ENCODE results near the gene HYLS1.

HYLS1 gene

DNA sequence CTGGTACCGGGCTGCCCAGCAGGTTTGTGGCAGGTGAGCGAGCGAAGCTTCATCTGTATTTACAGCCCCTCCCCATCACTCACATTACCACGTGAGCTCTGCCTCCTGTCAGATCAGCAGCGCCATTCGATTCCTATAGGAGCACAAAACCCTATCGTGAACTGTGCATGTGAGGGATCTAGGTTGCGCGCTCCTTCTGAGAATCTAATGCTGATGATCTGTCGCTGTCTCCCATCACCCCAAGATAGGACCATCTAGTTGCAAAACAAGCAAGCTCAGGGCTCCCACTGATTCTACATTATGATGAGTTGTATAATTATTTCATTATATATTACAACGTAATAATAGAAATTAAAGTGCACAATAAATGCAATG lies 42.6 kb downstream of the HYLS1 start:
- no peak overlapping the region for H3K4me3 ChIP-seq (ENCODE audit: low read depth, low read length)
- no peak for DNase-seq (ENCODE audit: low read depth)

DNA sequence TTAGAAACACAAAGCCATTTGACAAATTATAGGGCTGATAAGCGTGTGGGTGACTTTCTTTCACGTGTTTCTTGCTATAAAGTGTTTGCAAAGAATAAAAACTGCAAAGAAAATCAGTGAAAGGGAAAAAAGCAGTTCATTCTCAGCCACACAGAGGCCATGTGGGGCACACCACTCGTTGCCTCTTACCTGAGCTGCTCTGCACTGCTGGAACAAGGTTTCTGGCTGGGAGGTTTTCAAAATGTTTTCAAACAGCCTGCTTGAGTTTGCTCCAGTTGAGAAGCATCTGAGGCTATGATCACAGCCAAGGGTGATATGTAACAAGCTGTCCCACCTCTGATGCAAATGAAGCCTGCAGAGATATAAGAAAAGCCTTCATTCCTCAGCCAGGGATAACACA lies 43.6 kb downstream of the HYLS1 start:
- H3K4me3 ChIP-seq (ENCODE audit: low read depth, low read length): no peak overlapping the region
- DNase-seq (ENCODE audit: low read depth): no peak

DNA sequence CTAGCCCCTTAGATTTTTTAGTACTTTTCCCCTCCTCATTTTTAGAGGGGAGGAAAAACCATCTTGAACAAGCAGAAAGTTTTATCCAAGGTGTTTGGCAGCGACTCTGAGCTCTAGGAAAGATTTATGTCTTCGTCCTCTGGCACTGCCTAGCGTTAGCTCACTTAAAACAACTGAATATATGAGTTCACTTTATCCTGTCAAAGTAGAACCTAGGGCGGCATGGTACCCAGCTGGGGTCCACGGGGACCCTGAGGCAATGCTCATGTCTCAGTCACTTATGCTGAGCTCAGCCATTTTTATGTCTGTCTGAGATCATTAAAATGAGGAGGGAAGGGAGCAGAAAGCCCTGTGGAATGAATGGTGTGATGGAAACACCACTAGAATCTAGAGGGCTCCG lies 44.2 kb downstream of the HYLS1 start:
- H3K4me3 ChIP-seq (ENCODE audit: low read depth, low read length): no peak overlapping the region
- no peak for DNase-seq (ENCODE audit: low read depth)

DNA sequence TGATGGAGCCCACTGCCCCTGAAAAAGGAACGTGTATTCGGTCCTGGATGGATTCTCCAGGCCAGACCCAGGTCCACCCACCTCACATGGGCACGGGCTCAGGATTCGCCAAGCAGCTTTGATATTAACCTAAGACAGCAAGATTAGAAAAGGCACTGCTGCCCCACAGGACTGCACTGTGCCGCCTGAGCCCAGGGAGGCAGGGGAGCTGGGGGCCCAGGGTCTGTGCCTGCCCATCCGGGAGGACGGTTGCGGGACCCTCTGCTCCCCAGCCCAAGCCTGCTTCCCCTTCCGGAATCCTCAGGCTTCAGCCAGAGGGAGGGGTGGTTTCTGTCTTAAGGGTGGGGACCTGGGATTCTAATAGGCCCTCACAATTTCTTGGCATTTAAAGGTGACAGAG lies 44.8 kb downstream of the HYLS1 start:
- DNase-seq (ENCODE audit: low read depth): no peak
- no peak overlapping the region for H3K4me3 ChIP-seq (ENCODE audit: low read depth, low read length)

DNA sequence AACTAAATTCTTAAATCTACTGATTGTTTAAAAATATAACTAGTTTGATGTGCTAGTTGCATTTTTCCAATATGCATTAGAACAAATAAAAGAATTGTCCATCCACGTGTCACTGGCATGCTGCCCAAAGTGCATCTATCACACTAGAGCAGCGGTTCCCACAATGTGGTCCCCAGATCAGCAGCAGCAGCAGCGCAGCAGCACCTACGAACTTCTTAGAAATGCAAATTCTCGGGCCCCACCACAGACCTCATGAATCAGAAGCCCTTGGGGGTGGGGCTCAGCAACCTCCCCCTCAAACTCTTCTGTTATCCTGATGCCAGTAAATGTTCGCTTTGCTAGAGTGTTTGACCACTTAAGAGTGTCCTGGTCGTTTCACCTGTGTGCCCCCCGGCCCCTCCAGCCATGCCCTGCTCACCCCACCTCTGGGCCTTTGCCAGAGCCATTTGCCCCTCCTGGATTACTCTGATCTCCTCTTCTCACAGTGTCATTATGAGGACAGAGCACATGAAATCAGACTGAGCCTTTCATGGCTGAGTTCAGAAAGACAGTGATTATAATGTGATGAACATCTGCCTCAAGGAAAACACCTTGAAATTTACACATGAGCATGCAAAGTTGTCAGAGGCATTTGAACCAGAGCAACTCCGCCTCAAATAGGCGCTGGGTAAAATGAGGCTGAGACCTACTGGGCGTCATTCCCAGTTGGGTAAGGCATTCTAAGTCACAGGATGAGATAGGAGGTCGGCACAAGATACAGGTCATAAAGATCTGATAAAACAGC lies 45.8 kb downstream of the HYLS1 start:
- no peak overlapping the region for H3K4me3 ChIP-seq (ENCODE audit: low read depth, low read length)
- DNase-seq (ENCODE audit: low read depth): no peak

DNA sequence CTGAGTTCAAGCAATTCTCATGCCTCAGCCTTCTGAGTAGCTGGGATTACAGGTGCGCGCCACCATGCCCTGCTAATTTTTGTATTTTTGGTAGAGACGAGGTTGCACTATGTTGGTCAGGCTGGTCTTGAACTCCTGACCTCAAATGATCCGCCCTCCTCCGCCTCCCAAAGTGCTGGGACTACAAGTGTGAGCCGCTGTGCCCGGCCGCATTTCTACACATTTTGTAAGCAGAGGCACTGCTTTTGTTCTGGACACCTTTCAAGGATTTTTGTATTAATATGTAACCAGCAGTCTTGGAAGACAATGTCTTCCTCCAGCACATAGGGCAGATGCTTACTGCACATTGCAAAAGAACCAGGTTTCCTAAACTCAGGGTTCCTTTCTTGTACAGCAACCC lies 47.0 kb downstream of the HYLS1 start:
- H3K4me3 ChIP-seq (ENCODE audit: low read depth, low read length): no peak overlapping the region
- no peak for DNase-seq (ENCODE audit: low read depth)

DNA sequence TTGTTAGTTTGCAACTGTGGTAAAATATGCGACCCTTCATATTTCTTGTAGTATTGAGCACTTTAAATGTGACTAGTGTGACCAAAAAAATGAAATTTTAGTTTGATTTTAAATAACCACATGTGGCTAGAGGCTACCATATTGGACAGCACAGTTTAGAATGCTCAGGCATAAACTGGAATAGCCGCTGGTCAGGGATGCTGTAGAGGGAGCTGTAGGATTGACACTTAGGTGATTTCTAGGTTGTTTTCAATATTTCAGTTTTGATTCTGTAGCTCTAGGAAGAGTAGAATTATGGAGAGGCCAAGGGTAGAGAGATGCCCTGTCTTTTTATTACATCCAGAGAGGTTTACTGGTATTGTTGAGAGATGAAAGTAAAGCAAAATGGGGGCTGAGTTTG lies 47.6 kb downstream of the HYLS1 start:
- no peak for DNase-seq (ENCODE audit: low read depth)
- H3K4me3 ChIP-seq (ENCODE audit: low read depth, low read length): no peak overlapping the region

DNA sequence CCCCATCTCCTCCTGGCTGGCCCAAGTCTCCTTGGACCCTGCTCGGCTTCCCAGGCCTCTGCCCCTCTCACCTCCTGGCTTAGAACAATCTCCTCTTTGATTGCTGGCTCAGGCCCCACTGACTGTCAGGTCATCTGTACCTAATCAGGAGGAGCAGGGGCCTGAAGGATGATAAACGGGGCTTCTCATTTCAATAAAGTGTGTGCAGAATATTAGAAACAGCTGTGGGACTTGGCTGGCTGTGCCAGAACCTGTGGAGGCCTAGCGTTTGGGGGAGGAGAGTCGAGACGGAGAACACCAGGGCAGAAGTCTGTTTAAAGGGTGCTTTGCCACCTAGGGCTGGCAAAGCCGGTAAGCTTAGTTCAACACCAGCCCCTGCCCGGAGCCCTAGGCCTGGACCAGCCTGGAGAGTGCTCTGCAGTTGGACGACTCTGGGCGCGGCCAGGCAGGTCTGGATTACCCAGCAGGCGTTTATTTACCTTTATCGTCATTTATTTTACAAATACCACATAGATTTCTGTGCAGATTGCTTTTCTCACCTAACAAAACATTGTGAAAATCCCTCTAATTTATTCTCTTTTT lies 48.2 kb downstream of the HYLS1 start:
- no peak for DNase-seq (ENCODE audit: low read depth)
- H3K4me3 ChIP-seq (ENCODE audit: low read depth, low read length): no peak overlapping the region

DNA sequence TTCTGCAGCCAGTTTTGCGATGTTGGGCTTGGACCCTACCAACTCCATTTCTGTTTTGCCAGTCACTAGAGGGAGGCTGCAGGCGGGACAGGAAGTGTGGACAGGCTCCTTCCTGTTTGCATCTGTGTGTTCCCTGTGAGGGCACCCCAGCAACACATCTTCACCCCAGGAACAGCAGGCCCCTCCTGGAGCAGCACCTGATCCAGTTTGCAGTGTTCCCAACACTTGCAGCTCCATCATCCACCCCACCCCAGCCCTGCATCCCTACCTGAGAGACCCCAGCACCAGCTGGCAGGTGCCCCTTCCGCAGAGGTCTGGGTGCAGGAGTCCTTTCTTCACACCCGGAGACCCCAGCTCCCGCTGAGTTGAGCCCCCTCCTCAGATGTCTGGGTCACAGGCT lies 51.0 kb downstream of the HYLS1 start:
- H3K4me3 ChIP-seq (ENCODE audit: low read depth, low read length): no peak overlapping the region
- no peak for DNase-seq (ENCODE audit: low read depth)

DNA sequence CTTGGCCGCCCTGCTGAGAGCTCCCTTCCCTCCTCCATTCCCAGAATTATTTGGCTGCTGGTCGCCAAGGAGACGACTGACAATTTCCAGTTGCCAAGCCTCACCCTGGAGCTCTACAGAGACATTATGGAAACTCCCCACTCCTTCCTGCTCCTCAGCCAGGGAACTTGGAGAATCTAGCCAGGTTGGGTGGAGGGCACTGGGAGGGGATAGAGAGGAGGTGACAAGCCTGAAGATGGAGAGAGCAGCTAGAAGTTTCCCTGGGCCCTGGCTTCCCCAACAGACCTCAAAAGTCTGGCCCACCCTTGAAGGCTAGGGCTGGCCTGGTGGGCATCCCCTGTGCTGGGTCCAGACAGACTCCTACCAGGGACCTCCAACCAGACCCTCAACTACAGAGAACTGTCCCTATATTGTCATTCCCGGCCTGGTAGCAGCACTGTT lies 51.6 kb downstream of the HYLS1 start:
- H3K4me3 ChIP-seq (ENCODE audit: low read depth, low read length): no peak overlapping the region
- no peak for DNase-seq (ENCODE audit: low read depth)

DNA sequence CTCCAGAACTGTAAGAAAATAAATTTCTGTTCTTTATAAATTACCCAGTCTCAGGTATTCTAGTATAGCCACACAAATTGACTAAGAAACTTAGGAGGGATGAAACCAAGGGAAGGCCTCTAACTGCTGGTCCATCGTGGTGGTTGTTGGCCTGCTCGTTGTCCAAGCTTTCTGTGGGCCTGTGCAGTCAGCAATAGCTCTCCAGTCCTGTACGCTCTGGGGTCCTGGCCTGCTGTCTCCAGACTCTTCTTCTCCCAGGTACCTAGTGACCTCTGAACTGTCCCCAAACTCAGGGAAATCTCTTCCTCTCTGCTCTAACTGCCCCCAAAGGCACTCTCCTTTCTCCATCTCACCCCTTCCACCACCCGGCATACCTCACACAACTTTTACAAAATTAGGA lies 52.7 kb downstream of the HYLS1 start:
- H3K4me3 ChIP-seq (ENCODE audit: low read depth, low read length): no peak overlapping the region
- DNase-seq (ENCODE audit: low read depth): no peak

DNA sequence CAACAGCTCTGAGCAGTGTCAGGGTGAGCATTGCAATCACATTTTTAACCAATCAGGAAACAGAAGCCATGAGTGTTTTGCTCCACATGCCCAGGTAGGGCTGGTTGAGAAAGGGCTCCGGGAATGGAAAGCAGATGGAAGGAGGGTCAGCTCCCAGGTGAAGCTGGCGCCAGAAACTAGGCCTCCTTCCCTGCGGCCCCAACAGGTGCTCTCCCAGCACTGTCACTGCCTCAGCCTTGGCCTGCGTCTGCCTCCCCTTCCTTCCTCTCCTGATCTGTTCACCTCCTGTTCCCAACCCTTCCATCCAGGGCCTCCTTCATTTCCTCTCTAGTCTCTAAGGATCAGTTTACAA lies 53.8 kb downstream of the HYLS1 start:
- no peak for DNase-seq (ENCODE audit: low read depth)
- no peak overlapping the region for H3K4me3 ChIP-seq (ENCODE audit: low read depth, low read length)

DNA sequence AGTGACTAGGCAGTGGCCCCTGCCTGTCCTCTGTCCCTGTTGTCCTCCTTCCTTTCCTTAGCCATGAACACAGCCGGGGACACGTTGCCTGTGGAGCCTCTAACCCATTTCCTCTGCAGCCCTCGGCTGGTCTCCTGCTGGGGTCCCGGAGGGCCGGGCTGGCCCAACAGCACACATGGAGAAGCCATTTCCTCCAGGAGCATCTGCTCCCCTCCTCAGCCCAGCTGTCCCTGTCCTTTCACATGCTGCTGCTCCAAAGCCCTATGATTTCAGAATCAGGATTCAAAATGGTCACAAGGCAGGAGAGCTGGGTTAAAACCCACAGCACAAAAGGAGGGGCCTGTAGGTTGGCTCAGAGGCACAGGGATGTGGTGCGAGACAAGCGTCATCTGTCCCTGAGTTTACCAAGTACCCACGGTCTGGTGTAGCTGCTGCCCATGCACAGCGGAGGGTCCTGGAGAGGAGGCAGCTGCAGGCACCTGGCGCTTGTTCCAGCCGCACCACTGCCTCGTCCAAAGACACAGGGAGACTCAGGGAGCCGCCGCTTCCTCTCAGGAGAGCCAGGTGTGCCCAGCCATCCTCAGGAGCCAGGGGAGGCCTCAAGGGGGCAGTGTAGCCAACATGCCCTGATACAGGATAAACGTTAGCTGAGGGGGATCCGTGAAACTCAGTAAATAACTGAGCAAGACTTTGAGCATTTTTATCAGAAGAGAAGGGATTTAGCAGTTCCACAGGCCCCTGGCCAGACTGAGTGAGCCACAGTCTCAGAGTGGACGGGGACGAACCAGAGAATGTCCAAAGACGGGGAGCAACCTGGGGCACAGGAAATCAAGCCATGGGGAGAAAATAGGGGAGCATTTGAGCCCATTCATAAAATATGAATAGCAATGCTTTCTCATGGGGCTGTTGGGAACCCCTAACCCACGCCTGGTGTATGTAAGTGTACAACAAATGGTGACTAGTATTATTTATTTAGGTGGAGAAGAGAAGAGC lies 54.4 kb downstream of the HYLS1 start:
- DNase-seq (ENCODE audit: low read depth): peak; percentile 20
- no peak overlapping the region for H3K4me3 ChIP-seq (ENCODE audit: low read depth, low read length)

DNA sequence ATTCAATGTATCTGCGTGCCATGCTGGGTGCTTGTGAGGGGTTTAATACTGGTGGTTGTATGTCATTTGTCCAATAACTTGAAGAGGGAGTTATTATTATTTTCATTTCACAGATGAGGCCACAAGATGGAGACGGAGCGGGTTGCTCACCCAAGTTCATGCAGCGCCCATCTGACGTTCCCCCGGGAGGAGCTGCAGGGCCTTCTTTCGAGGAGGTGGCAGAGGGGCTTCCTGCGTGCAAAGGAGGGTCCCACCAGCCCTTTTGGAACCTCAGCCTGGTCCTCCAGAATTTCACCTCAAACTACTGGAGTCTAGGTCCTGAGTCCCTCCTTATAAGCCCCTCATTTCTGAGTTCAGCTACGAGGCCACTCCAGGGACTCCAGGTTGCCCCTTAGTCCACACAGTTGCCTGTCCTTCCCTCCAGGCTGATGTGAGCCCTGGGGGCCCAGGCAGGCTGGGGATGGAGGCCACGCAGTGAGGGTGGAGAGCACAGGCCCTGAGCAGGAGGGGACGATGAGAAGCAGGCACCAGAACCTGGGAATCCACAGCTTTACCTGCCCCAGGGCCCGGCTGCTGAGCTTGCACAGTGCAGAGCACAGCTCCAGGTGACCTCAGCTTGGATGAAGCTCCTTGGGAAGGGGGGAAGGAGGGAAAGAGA lies 55.4 kb downstream of the HYLS1 start:
- DNase-seq (ENCODE audit: low read depth): no peak
- H3K4me3 ChIP-seq (ENCODE audit: low read depth, low read length): no peak overlapping the region

DNA sequence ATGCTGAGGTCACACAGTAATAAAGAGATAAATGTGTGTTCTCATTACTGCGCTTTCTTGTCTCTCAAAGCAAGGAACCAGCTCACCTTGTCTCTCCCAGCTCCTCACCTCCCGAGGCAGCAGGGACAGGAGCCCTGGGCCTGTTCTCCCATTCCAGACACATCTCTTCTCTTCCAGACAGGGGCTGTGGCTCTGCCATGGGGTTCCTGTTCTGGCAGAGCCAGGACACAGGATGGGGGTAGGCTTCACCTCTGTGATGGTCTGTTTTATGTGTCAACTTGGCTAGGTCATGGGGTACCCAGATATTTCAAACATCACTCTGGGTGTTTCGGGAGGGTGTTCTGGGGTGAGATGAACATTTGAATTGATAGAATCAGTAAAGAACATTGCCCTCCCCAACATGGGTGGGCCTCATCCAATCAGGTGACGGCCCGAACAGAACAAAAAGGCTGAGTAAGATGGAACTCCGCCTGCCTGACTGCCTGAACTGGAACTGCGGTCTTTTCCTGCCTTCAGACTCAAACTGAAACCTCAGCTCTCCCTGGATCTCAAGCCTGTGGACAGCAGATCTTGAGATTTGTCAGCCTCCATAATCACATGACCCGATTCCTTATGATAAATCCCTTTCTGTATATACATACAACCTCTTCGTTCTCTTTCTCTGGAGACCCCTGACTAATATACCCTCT lies 56.3 kb downstream of the HYLS1 start:
- no peak for DNase-seq (ENCODE audit: low read depth)
- H3K4me3 ChIP-seq (ENCODE audit: low read depth, low read length): no peak overlapping the region

DNA sequence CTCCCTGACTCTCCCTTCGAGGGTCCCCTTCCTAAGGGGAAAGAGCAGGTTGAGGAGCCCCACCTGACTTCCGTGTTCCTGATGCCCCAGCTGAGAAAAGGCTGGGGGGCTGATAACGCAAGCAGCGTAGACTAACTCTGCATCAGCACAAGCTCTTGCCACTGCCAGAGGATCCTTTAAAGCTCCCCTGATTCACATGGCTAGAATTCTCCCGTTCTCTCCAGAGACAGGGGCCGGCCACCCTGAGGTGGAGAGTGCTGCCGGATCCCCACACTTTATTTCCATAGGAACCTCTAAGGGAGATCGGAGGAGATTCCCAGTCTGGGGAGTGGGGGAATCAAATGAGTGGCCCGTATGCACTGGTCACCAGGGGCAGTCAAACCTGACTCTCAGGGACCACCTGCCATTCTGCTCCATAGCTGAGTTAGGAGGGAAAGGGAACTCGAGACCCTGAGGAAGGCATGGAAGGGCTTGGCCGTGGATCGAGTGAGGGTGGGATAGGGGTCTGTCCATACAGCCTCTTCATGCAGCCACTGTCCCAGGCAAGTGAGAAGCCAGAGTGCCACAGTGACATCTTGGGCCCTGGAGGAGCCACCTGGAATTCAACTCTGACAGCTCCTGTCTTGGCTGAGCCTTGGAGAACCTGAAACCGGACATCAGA lies 57.0 kb downstream of the HYLS1 start:
- DNase-seq (ENCODE audit: low read depth): no peak
- H3K4me3 ChIP-seq (ENCODE audit: low read depth, low read length): no peak overlapping the region

DNA sequence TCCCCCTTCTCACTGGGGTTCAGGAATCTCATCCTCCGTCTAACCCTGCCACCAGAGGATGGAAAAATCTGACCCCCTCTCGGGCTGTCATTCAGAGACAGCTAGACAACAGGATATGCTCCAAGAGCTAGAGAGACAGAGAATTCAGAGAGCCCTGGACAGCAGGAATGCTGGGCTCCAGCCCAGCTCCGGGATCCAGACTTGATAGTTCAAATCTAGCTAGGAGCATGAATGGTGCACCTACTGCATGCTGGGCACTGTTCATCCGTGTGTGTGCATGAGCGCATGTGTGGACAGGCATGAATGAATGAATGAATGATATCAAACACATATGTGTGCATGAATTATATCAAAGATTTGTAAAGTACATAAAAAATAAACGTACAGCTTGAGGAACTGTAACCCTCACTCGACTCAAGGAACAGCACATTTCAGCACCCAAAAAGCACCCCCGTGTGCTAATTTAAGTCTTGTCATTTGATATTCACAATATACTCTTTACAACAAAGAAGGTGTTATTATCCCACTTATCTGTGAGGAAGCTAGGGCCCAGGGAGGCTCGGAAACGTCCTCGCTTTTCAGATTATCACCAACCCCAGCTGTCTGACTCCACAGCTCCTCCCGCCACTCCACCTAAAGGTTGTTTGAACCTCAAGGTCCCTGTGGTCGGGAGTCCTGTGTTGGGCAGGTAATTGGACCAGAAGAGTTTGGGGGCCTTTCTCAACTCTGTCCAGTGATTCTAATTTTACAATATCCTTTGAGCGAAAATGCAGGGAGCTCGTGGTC lies 57.7 kb downstream of the HYLS1 start:
- no peak for DNase-seq (ENCODE audit: low read depth)

More for the DNA sequence above, 57.7 kb downstream of the HYLS1 start:
- no peak overlapping the region for H3K4me3 ChIP-seq (ENCODE audit: low read depth, low read length)

All from skeletal muscle cell (primary cell).